Fibroblast of the aortic adventitia (primary cell): ENCODE data around the gene FAM53A. TPM values are rescaled to one million over a fixed set of nuclear protein-coding genes. Genes with fewer than 3 reads are reported as not detected.

Experiments used
- DNase-seq: peaks from one replicate; pipeline ENCODE4 v3.0.0-alpha.2; 2010; ENCODE audit warnings: low read depth
- H3K4me3 ChIP-seq: 2 replicates; pipeline ENCODE4 v1.5.1; 2011; ENCODE audit warnings: low read depth, mild to moderate bottlenecking, control low read depth, low read length, moderate library complexity
- CTCF ChIP-seq: IDR thresholded peaks from 2 replicates; pipeline ENCODE4 v1.5.1; 2011; ENCODE audit warnings: mild to moderate bottlenecking, low read length, control low read depth, inconsistent platforms; ENCODE audit not compliant: insufficient read depth
- total RNA-seq: library from RNA; depleted of rRNA; stranded (reverse); fragments of >200 nt; gene quantifications from 2 replicates; pipeline ENCODE4 v1.2.3, GENCODE V29; 2012; ENCODE audit warnings: low replicate concordance

FAM53A gene
- total RNA-seq, 1 donor, result 2.5 TPM

GRCh38 chr4:1594871-1595788 is 89.0 kb downstream of the FAM53A start:
- TF ChIP-seq CTCF, result no peak
- DNase-seq, result no peak
- no peak overlapping the region for H3K4me3 ChIP-seq

DNA sequence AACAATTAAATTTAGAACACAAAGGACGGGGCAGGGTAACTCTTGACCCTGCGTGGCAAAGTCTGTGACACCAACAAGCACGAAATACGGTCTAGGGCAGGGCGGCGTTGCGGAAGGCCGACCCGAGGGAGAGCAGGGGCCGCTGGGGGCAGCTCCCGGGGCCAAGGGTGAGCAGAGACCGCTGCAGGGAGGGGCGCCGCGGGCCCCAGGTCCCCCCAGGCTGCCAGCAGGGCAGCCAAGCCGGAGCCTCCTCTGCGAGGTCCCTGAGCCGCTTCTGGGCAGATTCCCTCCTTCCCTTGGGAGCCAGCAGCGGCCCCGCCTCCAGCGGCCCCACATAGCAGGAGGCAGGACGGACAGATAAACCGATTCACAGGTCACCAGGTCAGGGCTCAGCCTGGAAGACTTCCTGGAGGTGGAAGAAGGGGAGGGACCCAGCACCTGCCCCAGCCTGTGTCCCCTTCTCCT is 90.2 kb downstream of the FAM53A start:
- no peak for DNase-seq
- no peak for TF ChIP-seq CTCF
- no peak overlapping the region for H3K4me3 ChIP-seq

GRCh38 chr4:1593458-1593857 is 90.7 kb downstream of the FAM53A start:
- H3K4me3 ChIP-seq, result no peak overlapping the region
- no peak for DNase-seq
- TF ChIP-seq CTCF, result no peak

- no peak overlapping the region for H3K4me3 ChIP-seq
- DNase-seq, result no peak
- no peak for TF ChIP-seq CTCF
These were observed 91.2 kb downstream of the FAM53A start for GRCh38 chr4:1592709-1593417.

GRCh38 chr4:1592068-1592708 is 91.9 kb downstream of the FAM53A start:
- no peak for TF ChIP-seq CTCF
- DNase-seq, result no peak
- no peak overlapping the region for H3K4me3 ChIP-seq

DNA sequence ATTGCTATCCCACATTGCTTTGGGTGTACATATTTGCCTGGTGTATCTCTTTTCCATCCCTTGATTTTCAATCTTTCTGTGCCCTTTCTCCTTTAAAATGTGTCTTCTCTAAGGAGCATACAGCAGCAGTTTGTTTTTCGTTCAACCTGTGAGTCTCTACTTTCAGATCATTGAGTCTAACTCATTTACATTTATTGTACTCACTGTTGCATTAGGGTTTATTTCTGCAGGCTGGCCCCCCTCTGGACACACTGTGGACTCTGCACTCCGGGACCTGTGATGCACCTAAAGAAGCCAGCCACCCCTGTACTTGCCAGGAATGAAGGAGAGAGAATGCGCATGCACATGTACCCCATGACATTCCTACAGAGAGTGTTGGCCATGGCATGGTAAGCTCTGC is 93.0 kb downstream of the FAM53A start:
- no peak for DNase-seq
- TF ChIP-seq CTCF, result no peak

More for the DNA sequence above, 93.0 kb downstream of the FAM53A start:
- no peak overlapping the region for H3K4me3 ChIP-seq
